ENCODE measurements around the gene ERAL1.
"Not testable (repeated sequence)": the region's sequence is repeated elsewhere in the genome, so short reads cannot be mapped to it uniquely, and the experiment has no call there.

ERAL1 gene

DNA sequence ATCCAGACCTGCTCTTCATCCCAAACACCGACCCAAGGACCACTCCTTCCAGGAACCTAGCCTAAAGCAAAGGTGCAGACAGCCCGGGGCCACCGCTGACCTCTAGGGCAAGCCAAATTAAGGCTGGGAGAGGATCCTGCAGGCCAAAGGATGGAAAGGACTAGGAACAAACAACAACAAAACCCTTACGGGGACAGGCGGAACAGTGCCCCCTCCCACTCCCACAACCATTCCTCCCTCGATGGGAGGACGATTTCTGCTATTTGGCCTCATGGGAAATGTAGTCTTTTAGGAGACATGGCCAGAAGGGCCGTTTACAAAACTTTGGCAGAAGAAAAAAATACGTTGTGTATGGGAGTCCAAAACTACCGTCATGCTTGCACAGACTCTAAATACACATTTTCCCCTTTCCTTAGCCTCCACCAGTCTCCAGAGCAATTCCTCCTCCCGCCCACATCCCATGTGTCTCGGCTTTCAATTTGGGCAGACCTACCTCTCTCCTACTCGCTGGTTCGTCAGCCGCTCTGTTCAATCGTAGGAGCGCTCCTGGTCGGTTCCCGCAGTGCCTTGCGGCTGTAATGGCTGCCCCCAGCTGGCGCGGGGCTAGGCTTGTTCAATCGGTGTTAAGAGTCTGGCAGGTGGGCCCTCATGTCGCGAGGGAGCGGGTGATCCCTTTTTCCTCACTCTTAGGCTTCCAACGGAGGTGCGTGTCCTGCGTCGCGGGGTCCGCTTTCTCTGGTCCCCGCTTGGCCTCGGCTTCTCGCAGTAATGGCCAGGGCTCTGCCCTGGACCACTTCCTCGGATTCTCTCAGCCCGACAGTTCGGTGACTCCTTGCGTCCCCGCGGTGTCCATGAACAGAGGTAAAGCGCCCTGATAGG, at the start of gene ERAL1:
TSS of gene ERAL1 (plus strand) at position 560 of the 879 bp plus-strand sequence. CDS start at position 579, 19 bp downstream.
- intact Hi-C loops (cut with DNase I) = loop anchor here (10.0 kb wide), 1 partner anchor 90 kb away; no protein-coding TSS in a partner anchor

DNA sequence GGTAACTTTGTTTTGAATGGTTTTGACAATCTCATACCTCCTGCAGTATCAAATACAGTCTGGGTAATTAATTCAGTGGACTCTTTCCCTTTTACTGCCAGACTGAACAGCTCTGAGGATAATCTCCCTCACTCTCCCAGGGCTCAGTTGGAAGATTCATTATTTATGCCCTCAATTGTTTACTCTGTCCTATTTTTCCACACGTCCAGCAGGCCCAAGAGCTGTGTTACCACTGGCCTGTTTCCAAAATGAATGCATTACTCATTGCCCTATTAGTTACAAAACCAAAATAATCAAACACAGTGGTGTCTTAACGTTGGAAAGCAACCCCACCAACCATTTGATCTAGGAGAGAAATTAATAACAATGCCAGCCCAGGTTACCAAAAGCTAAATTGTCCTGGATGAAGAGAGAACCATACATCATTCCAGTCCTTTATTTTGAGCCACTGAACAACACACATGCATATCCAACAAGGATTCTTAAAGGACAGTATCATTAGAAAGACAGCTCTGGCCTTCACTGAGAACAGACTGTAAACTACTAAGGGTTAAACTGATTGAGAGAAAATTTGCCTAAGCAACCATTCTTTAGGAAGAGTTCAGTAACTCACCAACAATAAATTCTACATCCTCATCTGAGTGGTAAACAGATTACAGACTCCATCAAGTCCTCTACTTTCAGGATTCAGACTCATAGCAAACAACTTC, 46.7 kb upstream of the ERAL1 start:
- intact Hi-C loops (cut with DNase I) = no loop called here
- peak in 5 of 42 donors; percentile 7 to 53 (median 23) for DNase-seq

More for the DNA sequence above, at the start of gene ERAL1:
- DNase-seq = peak; percentile 77 to 97 (median 92)

DNA sequence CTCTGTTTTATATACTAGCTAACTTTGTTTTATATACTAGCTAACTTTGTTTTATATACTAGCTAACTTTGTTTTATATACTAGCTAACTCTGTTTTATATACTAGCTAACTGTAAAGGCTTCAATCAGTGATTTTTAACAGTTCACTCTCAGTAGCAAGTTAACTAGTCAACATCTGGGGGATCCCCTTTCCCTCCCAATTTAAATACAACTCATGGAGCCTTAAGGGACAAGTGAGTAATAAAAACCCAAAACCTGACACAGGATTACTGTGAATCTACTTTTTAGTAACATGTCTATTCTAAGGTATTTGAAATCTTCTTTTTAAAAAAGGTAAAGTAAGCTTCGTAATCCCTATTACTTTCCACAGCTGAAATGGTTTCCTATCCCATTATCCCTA, 44.4 kb upstream of the ERAL1 start:
- no peak for DNase-seq
- intact Hi-C loops (cut with DNase I) = loop anchor here (10.0 kb wide), 1 partner anchor 56 kb away; no protein-coding TSS in a partner anchor

DNA sequence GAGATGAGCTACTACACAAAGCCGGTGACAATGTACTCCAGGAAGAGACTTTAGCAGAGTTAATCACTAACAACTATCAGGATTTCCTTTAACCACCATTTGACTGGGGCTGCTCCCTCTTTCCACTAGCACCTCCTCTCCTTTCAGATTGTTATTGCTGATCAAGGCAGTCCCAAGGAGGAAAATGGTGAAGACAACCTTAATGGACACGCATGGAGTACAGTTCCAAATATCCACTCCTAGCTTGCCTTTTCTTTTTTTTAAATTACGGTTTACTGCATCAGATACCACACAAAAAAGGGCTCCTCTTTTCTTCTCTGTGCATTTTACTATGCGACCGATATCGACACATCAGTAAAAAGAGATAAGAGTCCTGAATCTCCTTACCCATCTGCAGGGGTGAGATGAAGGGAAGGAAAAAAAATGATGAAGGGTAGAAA, 43.1 kb upstream of the ERAL1 start:
- peak in 8 of 42 donors; percentile 7 to 41 (median 16) for DNase-seq

GRCh38 chr17:28812091-28812747, 42.6 kb upstream of the ERAL1 start:
- intact Hi-C loops (cut with DNase I) = loop anchor here (10.0 kb wide), 1 partner anchor 57 kb away; no protein-coding TSS in a partner anchor
- DNase-seq = peak; percentile 96 to 99 (median 99)

More for the DNA sequence above, 43.1 kb upstream of the ERAL1 start:
- intact Hi-C loops (cut with DNase I) = loop anchor here (10.0 kb wide), 1 partner anchor 57 kb away; no protein-coding TSS in a partner anchor

DNA sequence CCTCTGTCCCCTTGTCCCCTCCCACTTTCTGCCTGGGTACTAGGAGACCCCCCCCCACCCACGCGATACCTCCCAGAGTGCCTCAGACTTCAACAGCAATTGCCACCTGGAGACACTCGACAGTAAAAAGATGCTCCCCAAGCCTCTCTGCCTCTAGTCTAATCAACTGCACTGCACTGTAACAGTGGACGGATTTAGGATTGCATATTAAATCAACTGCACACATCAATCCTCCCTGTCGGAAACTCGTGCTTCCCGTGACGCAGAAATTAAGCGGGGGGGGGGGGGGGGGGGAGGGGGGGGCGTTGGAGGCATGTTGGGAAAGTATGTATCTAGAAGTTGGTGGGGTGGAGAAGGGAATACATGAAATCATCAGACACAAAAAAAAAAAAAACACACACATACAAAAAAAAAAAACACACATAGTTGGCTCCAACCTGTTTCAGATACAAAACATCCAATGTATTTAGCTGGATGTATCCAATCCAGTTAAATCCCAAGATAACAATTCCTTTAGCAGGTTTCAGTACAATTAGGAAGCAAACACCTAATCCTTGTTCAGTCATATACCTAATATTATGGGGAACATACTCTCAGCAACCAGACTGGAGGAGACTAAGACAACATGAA, 42.0 kb upstream of the ERAL1 start:
- intact Hi-C loops (cut with DNase I) = loop anchor here (10.0 kb wide), 1 partner anchor 58 kb away; no protein-coding TSS in a partner anchor
- DNase-seq = no peak

- intact Hi-C loops (cut with DNase I) = loop anchor here (10.0 kb wide), 1 partner anchor 62 kb away; no protein-coding TSS in a partner anchor
- no peak for DNase-seq
Observed at GRCh38 chr17:28816540-28816939, 38.3 kb upstream of the ERAL1 start.

- peak in 3 of 42 donors; percentile 14 to 29 (median 25) for DNase-seq
- intact Hi-C loops (cut with DNase I) = loop anchor here (10.0 kb wide), 1 partner anchor 64 kb away; no protein-coding TSS in a partner anchor
Observed at GRCh38 chr17:28818819-28819221, 36.0 kb upstream of the ERAL1 start.

GRCh38 chr17:28819582-28819981, 35.2 kb upstream of the ERAL1 start:
- peak in 1 of 42 donors; percentile 0 for DNase-seq
- intact Hi-C loops (cut with DNase I) = loop anchor here (10.0 kb wide), 1 partner anchor 65 kb away; no protein-coding TSS in a partner anchor

DNA sequence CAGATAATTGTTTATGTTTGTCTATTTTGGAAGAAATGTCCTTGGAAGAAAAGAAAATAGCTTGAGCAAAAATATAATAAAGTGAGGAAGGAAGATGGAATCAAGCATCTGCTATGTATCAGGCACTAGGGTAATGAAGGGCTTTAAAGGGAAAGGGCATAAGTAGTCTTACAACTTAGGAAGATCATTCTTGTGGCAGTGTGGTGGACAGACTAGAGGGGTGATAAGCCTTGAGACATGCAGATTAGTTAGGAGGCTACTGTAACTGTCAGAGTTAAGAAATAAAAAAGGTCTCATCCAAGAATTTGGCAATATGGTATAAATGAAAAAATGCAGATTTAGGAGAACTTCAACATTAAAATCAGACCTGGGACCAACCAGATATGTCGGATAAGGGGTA, 27.1 kb upstream of the ERAL1 start:
- intact Hi-C loops (cut with DNase I) = no loop called here
- DNase-seq = no peak

- intact Hi-C loops (cut with DNase I) = no loop called here
- DNase-seq = peak in 5 of 42 donors; percentile 5 to 37 (median 6)
Observed at GRCh38 chr17:28828294-28829040, 26.3 kb upstream of the ERAL1 start.

GRCh38 chr17:28834420-28834819, 20.4 kb upstream of the ERAL1 start:
- no peak for DNase-seq
- intact Hi-C loops (cut with DNase I) = no loop called here

- intact Hi-C loops (cut with DNase I) = not testable (repeated sequence)
- peak in 2 of 42 donors; percentile 2 for DNase-seq
Observed at GRCh38 chr17:28836541-28836940, 18.3 kb upstream of the ERAL1 start.

GRCh38 chr17:28839221-28839620, 15.6 kb upstream of the ERAL1 start:
- no peak for DNase-seq
- intact Hi-C loops (cut with DNase I) = no loop called here

DNA sequence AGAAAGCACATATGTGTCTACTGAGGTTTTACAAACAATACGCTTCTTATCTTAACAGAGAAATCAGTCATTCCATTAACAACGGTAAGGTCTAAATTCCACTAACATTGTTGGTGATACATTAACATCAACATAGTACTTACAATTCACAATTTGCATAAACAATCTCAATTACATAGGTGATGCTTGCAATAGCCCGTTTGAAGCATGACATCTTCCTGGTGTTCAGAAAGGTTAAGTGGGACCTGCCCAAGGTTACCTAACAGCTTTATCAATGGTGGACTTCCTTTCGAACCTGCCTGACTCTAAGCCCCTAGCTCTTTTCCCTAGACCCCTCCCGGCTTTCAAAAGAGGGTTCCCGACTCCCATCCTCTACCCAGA, 12.9 kb upstream of the ERAL1 start:
- no peak for DNase-seq
- intact Hi-C loops (cut with DNase I) = no loop called here

- DNase-seq = peak; percentile 51 to 92 (median 84)
- intact Hi-C loops (cut with DNase I) = no loop called here
Observed at GRCh38 chr17:28842282-28843012, 12.4 kb upstream of the ERAL1 start, which contains the start of gene FAM222B. Gene FAM222B (minus strand): TSS chr17:28842790. CDS start chr17:28766667, 76,123 bp downstream.

DNA sequence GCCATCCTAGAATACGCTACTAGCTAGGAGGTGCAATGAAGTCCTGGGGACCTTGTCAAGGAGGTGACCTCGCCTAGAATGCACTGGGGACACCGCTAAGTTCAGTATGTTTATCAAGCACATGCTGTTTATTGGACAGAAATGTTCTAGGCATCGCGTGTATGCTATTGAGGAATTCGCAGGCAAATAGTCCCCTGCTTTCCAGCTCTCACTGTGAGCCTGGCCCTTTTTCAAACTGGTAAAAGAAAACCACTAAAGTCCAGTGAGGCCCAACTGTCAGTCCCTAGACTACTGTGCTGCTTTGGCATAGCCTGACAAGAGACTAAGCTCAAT, 11.0 kb upstream of the ERAL1 start:
- intact Hi-C loops (cut with DNase I) = no loop called here
- DNase-seq = no peak

Data from head of caudate nucleus (tissue), 42 donors.